Measurements from ENCODE around the gene TBX10.

GRCh38 chr11:67666676-67667489, 27.3 kb upstream of the TBX10 start:
- TF ChIP-seq POLR2A (IDR thresholded peaks at IDR 0.05) (no peak), POLR2AphosphoS5 (IDR thresholded peaks at IDR 0.05) (no peak), CTCF (IDR thresholded peaks at IDR 0.05) (no peak)
